ENCODE measurements around the gene TMEM178B. TPM values are rescaled to one million over a fixed set of nuclear protein-coding genes. Genes with fewer than 3 reads are reported as not detected.

TMEM178B gene
- total and polyA plus RNA-seq, 2 of the 4 experiments (the other 2 are of a cell fraction): under 0.01 to 0.05 TPM

DNA sequence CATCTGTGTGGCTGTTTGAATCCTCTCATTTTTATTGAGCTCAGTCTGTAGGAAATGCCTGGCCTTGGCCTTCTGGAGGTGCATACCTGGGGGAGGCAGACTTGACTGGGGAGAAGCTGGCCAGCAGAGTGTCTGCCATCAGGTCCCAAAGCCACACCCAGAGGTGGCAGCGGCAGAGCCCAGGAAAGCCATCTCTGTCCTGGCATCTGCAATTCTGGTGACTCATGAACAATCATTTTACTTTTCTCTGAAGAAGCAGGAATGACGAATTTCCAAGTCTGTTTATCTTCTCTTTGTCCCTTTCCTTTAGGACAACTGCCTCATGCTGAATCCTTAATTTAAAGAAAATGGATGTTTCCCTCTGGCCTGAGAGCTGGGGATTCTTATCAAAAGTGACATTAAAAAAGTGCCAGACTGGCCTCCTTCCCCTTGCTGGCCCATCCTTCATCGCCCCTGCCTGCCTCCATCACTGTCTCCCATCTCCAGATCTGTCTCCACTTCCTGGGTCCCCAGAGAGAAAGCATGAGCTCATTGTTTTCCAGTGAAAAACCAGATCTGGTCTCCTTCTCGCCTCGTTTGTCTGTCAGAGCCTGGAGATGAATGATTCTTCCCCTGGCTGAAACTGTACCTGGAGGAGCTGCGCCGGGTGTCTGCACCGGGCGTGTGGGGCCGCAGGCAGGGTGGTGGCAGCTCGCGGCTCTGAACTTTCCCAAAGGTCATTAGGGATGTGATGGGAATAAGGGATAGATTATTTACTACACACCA, 124.5 kb downstream of the TMEM178B start:
- Histone ChIP-seq H3K9ac (ENCODE audit: low read depth, low read length) (no peak overlapping the region), H4K20me1 (ENCODE audit: insufficient read depth, low read length) (no peaks in the 10 kb centered on the region), H3K4me2 (ENCODE audit: low read depth, low read length) (no peak overlapping the region), H3K4me1 (ENCODE audit: control insufficient read depth, insufficient read depth, low read length) (no peaks in the 10 kb centered on the region), H4K8ac (ENCODE audit: low read depth in 2 of 2, low read length in 2 of 2) (no peak overlapping the region), H2BK20ac (ENCODE audit: low read depth, low read length) (no peak overlapping the region), H2AK5ac (ENCODE audit: low read depth, low read length) (no peak overlapping the region), H4K5ac (ENCODE audit: low read depth, low read length) (no peak overlapping the region), H3K4ac (ENCODE audit: low read depth, low read length) (no peak overlapping the region), H3K56ac (ENCODE audit: extremely low read depth, insufficient read depth, low read length) (no peak overlapping the region), H3K14ac (replicated peaks; ENCODE audit: low read depth, low read length) (no peak overlapping the region), H3K4me3 (ENCODE audit: insufficient read depth, low read depth, low read length) (no peak overlapping the region), H3K18ac (ENCODE audit: low read depth, low read length) (no peak overlapping the region), H2BK5ac (ENCODE audit: low read depth, low read length, poor library complexity, severe bottlenecking) (no peak overlapping the region), H2BK15ac (ENCODE audit: low read depth, low read length) (no peak overlapping the region), H3K36me3 (ENCODE audit: control insufficient read depth, insufficient read depth, low read length) (no peaks in the 10 kb centered on the region), H3K23ac (ENCODE audit: low read depth, low read length) (no peak overlapping the region), H3K9me1 (ENCODE audit: insufficient read depth, low read length) (no peaks in the 10 kb centered on the region), H2AFZ (replicated peaks; ENCODE audit: low read length, poor library complexity) (no peak overlapping the region), H3K27ac (ENCODE audit: insufficient read depth, low read length) (no peak overlapping the region), H2BK120ac (ENCODE audit: low read depth, low read length) (no peak overlapping the region), H3K9me3 (ENCODE audit: control insufficient read depth, insufficient read depth, low read length) (peaks cover 2% of the 10 kb centered on the region; the same call in 1 of the 2 replicates), H3K27me3 (ENCODE audit: control insufficient read depth, insufficient read depth, low read length) (no peaks in the 10 kb centered on the region), H4K91ac (ENCODE audit: insufficient read depth, low read depth, low read length) (no peak overlapping the region), H3K79me1 (ENCODE audit: low read depth in 1 of 2, low read length in 2 of 2) (no peaks in the 10 kb centered on the region), H2AK9ac (replicated peaks; ENCODE audit: low read depth, low read length, poor library complexity) (no peak overlapping the region)
- CTCF ChIA-PET: no interaction called here
- 11% methylated on average over 3 of the region's 12 CpGs; no CpG with 5 or more reads in 1 of the 2 experiments for WGBS, 2 experiments (ENCODE audit: extremely low coverage in 2 of 2, insufficient read length in 1 of 2)
- dilution Hi-C loops (cut with HindIII; ENCODE audit: low sequenced_read_pairs, unreplicated experiment) (no loop called here), in situ Hi-C loops (cut with MboI; ENCODE audit: low sequenced_read_pairs) (no loop called here), intact Hi-C loops (cut with micrococcal nuclease) (no loop called here)
- POLR2A ChIA-PET (ENCODE audit: unreplicated experiment): interaction anchor here (0.5 kb wide), 1 partner anchor 44 kb away, joined by 6 read pairs; no protein-coding TSS in a partner anchor
- DNase-seq (no peak), ATAC-seq (ENCODE audit: low read depth) (no peak)
- BruUV-seq (replicated peaks): no TSS peak
- TF ChIP-seq, protein P1, sequence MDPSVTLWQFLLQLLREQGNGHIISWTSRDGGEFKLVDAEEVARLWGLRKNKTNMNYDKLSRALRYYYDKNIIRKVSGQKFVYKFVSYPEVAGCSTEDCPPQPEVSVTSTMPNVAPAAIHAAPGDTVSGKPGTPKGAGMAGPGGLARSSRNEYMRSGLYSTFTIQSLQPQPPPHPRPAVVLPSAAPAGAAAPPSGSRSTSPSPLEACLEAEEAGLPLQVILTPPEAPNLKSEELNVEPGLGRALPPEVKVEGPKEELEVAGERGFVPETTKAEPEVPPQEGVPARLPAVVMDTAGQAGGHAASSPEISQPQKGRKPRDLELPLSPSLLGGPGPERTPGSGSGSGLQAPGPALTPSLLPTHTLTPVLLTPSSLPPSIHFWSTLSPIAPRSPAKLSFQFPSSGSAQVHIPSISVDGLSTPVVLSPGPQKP (IDR thresholded peaks at IDR 0.05; ENCODE audit: borderline replicate concordance, low read depth, low read length): no peak
- TF ChIP-seq FOS (IDR thresholded peaks at IDR 0.05; ENCODE audit: low read depth, low read length) (no peak), RAD21 (IDR thresholded peaks at IDR 0.05; ENCODE audit: low read length) (no peak), CEBPB (IDR thresholded peaks at IDR 0.05; ENCODE audit: low read depth, low read length) (no peak), NFE2L2 (IDR thresholded peaks at IDR 0.05; ENCODE audit: low read depth, low read length) (no peak), RCOR1 (IDR thresholded peaks at IDR 0.05; ENCODE audit: insufficient replicate concordance, low read length) (no peak), MAZ (IDR thresholded peaks at IDR 0.05; ENCODE audit: borderline replicate concordance, low read depth, low read length) (no peak), CHD1 (IDR thresholded peaks at IDR 0.05; ENCODE audit: low read depth, low read length) (no peak), MXI1 (IDR thresholded peaks at IDR 0.05; ENCODE audit: borderline replicate concordance, low read depth, low read length) (no peak), MAFK (IDR thresholded peaks at IDR 0.05; ENCODE audit: low read depth, low read length) (no peak), SMC3 (IDR thresholded peaks at IDR 0.05; ENCODE audit: low read depth, low read length) (no peak)
- TF ChIP-seq, protein P2, sequence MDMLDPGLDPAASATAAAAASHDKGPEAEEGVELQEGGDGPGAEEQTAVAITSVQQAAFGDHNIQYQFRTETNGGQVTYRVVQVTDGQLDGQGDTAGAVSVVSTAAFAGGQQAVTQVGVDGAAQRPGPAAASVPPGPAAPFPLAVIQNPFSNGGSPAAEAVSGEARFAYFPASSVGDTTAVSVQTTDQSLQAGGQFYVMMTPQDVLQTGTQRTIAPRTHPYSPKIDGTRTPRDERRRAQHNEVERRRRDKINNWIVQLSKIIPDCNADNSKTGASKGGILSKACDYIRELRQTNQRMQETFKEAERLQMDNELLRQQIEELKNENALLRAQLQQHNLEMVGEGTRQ (IDR thresholded peaks at IDR 0.05; ENCODE audit: low read depth, low read length): no peak
- TF ChIP-seq, protein P3, sequence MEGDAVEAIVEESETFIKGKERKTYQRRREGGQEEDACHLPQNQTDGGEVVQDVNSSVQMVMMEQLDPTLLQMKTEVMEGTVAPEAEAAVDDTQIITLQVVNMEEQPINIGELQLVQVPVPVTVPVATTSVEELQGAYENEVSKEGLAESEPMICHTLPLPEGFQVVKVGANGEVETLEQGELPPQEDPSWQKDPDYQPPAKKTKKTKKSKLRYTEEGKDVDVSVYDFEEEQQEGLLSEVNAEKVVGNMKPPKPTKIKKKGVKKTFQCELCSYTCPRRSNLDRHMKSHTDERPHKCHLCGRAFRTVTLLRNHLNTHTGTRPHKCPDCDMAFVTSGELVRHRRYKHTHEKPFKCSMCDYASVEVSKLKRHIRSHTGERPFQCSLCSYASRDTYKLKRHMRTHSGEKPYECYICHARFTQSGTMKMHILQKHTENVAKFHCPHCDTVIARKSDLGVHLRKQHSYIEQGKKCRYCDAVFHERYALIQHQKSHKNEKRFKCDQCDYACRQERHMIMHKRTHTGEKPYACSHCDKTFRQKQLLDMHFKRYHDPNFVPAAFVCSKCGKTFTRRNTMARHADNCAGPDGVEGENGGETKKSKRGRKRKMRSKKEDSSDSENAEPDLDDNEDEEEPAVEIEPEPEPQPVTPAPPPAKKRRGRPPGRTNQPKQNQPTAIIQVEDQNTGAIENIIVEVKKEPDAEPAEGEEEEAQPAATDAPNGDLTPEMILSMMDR (conservative IDR thresholded peaks at IDR 0.05; ENCODE audit: low read depth, low read length): no peak

Data from IMR-90 (cell line).